Pancreas (tissue), 10 donors: Measurements from ENCODE around the gene SV2C. TPM values are rescaled to one million over a fixed set of nuclear protein-coding genes. Genes with fewer than 3 reads are reported as not detected.

Experiments
- ATAC-seq, 4 donors: fragments of 200-7000 bp; cut with Tn5 transposase; one replicate each; pipeline versions ENCODE4 v1.8.0 to v1.9.1; 2020; ENCODE audit warnings: mild to moderate bottlenecking in 4 of 4, moderate library complexity in 4 of 4
- DNase-seq, 6 donors: peaks; one replicate each; pipeline ENCODE4 v3.0.0-alpha.2; 2020
- FAIRE-seq: peaks from 2 replicates; lab custom pipeline; 2012; peaks lifted over from hg19 to GRCh38; lab: Jason Lieb, UNC
- H3K27ac ChIP-seq, 4 donors: fragments of 200-600 bp; sonication (generic); 1 replicate in 3 of 4; 2 replicates in 1 of 4; pipeline versions ENCODE4 v1.5.0 to v1.8.0; 2020
- H3K27me3 ChIP-seq, 4 donors: fragments of 200-600 bp; one replicate each; pipeline ENCODE4 v1.8.0; 2021
- H3K36me3 ChIP-seq, 3 donors: fragments of 200-600 bp; sonication (generic) in 1 of 3; one replicate each; pipeline versions ENCODE4 v1.5.0 to v1.8.0; 2020 to 2021
- H3K4me1 ChIP-seq, 3 donors: fragments of 200-600 bp; one replicate each; pipeline ENCODE4 v1.8.0; 2021
- H3K4me3 ChIP-seq, 4 donors: fragments of 200-600 bp; sonication (generic) in 2 of 4; one replicate each; pipeline versions ENCODE4 v1.5.0 to v1.8.0; 2020 to 2021
- H3K9me3 ChIP-seq, 4 donors: fragments of 200-600 bp; one replicate each; pipeline ENCODE4 v1.8.0; 2021
- CTCF ChIP-seq, 4 donors: fragments of 200-600 bp; sonication (generic) in 3 of 4; IDR thresholded peaks; one replicate each; pipeline versions ENCODE4 v1.5.0 to v1.8.0; 2021; ENCODE audit warnings: antibody characterized with exemption in 4 of 4
- WGBS, 2 donors: extraction: QIAGEN DNeasy Blood & Tissue Kit; methylation state at CpG; one replicate each; pipeline ENCODE4 v1.1.7; 2013; 5-methylcytosine and 5-hydroxymethylcytosine counted together
- intact Hi-C, 3 donors: fragments of 100-400 bp; cut with DNase I; formaldehyde crosslinking; loops; one replicate each; pipeline versions ENCODE4 v1.11.1 to v1.14.2; 2022
- polyA plus RNA-seq, 2 donors: library from polyadenylated mRNA; stranded (reverse); fragments of 200-250 nt; gene quantifications; one replicate each; pipeline ENCODE4 v1.2.3, GENCODE V29; 2013
- total RNA-seq, 6 donors: library from RNA; stranded (reverse); fragmentation: NEBNext Ultra II Directional in 4 of 6; extraction: Animal tissue kit (Norgen Biotek cat#: 25700) in 4 of 6; gene quantifications; one replicate each; pipeline versions ENCODE4 v1.2.1 to v1.2.4, GENCODE V29; 2021 to 2023
- donor health status: healthy with polysubstance abuse.
- donor health status: DM: no; HTN: no; CAD: no; lungs with moderate emphysema.
- donor health status: DM: no; HTN: no; CAD: no.
- donor health status: control.
- donor health status: control.
- donor health status: Bipolar disorder and iron deficiency.
- donor health status: DM: yes; HTN: yes; CAD: no.
- donor health status: DM: no; HTN: no; CAD: no.
- donor health status: DM: no; HTN: no; CAD: no.
- donor health status: DM: yes; HTN: yes; CAD: no.

The SV2C gene
- total and polyA plus RNA-seq, 8 donors: 0.05 to 0.18 (median 0.08) TPM; not detected in 1

GRCh38 chr5:76162335-76162734, 79.2 kb downstream of the SV2C start:
- ATAC-seq: no peak
- no peaks in the 10 kb centered on the region for H3K9me3 ChIP-seq
- intact Hi-C loops: no loop called here

DNA sequence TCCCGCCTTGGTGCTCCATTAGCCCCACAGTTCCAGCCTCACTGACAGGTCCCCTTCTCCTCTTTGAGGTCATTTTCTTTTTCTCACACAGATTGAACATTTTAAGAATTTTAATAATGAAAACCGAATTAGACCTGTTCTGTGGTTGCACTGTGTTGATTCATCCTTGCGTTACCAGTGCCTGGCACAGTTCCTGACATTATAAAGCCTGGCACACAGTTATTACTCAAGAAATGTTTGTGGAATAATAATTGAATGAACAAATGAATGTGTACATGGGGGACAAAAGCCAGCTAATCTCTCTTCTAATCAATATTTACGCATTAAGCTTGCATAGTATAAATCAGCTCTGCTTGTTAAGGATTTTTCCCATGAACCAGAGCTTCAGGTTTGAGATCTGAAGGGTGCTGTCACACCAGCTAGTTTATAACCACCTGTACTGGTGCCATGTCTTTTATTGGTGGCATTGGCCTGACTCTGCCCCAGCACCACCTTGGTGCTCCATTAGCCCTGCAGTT, 80.0 kb downstream of the SV2C start:
- WGBS, 2 donors: 55 to 56% methylated on average over 4 of the region's 4 CpGs
- H3K4me3 ChIP-seq: no peak overlapping the region
- TF ChIP-seq CTCF (IDR thresholded peaks at IDR 0.05): no peak
- no peak for ATAC-seq
- no peak for FAIRE-seq
- H3K27ac ChIP-seq: no peak overlapping the region
- no peaks in the 10 kb centered on the region for H3K27me3 ChIP-seq
- intact Hi-C loops: no loop called here
- no peak for DNase-seq
- no peaks in the 10 kb centered on the region for H3K4me1 ChIP-seq
- H3K36me3 ChIP-seq: no peaks in the 10 kb centered on the region
- H3K9me3 ChIP-seq: no peaks in the 10 kb centered on the region

More at GRCh38 chr5:76162335-76162734, 79.2 kb downstream of the SV2C start:
- Histone ChIP-seq H3K27me3 (no peaks in the 10 kb centered on the region), H3K27ac (no peak overlapping the region), H3K4me3 (no peak overlapping the region), H3K36me3 (no peaks in the 10 kb centered on the region), H3K4me1 (no peaks in the 10 kb centered on the region)
- 64% methylated on average over 4 of the region's 4 CpGs for WGBS, 2 donors
- DNase-seq (no peak), FAIRE-seq (no peak)
- no peak for TF ChIP-seq CTCF (IDR thresholded peaks at IDR 0.05)

DNA sequence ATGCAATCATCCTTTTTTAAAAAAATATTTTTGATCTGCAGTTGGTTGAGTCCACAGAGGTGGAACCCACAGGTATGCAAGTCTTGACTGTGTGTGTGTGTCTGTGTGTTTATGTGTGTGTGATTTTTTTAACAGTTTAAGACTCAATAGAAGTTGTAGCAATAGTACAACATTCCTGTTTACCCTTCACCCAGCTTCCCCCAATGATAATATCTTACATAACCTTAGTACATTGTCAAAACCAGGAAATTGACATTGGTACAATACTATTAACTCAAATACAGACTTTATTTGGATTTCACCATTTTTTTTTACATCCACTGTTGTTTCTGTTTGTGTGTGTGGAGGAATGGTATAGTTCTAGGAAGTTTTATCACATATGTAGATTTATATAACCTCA, 81.8 kb downstream of the SV2C start:
- no peak for ATAC-seq
- Histone ChIP-seq H3K27me3 (no peaks in the 10 kb centered on the region), H3K4me3 (no peak overlapping the region), H3K9me3 (no peaks in the 10 kb centered on the region), H3K4me1 (no peaks in the 10 kb centered on the region), H3K27ac (no peak overlapping the region), H3K36me3 (no peaks in the 10 kb centered on the region)
- intact Hi-C loops: no loop called here
- no peak for FAIRE-seq
- DNase-seq: no peak
- no peak for TF ChIP-seq CTCF (IDR thresholded peaks at IDR 0.05)

- intact Hi-C loops: no loop called here
- DNase-seq (no peak), ATAC-seq (no peak), FAIRE-seq (no peak)
- TF ChIP-seq CTCF (IDR thresholded peaks at IDR 0.05): no peak
- WGBS, 2 donors: 63 to 80% methylated on average over 2 of the region's 2 CpGs
- Histone ChIP-seq H3K36me3 (no peaks in the 10 kb centered on the region), H3K4me3 (no peak overlapping the region), H3K27me3 (no peaks in the 10 kb centered on the region), H3K27ac (no peak overlapping the region), H3K9me3 (no peaks in the 10 kb centered on the region), H3K4me1 (no peaks in the 10 kb centered on the region)
These were observed 82.7 kb downstream of the SV2C start for GRCh38 chr5:76165711-76166374.

GRCh38 chr5:76166886-76167576, 83.8 kb downstream of the SV2C start:
- no peak overlapping the region for H3K27ac ChIP-seq
- no peaks in the 10 kb centered on the region for H3K9me3 ChIP-seq
- 48 to 51% methylated on average over 3 of the region's 3 CpGs for WGBS, 2 donors
- no peak for ATAC-seq
- no peak for DNase-seq
- TF ChIP-seq CTCF (IDR thresholded peaks at IDR 0.05): no peak
- H3K4me3 ChIP-seq: no peak overlapping the region
- H3K36me3 ChIP-seq: no peaks in the 10 kb centered on the region
- H3K4me1 ChIP-seq: no peaks in the 10 kb centered on the region
- FAIRE-seq: no peak
- H3K27me3 ChIP-seq: no peaks in the 10 kb centered on the region
- intact Hi-C loops: no loop called here
